ENCODE measurements around the gene TREX2. TPM values are rescaled to one million over a fixed set of nuclear protein-coding genes. Genes with fewer than 3 reads are reported as not detected.

Gene TREX2
- total and polyA plus RNA-seq, 2 of the 4 experiments (the other 2 are of a cell fraction): 0.36 to 0.84 TPM

GRCh38 chrX:153408871-153409351, 36.9 kb downstream of the TREX2 start:
- H4K5ac ChIP-seq (ENCODE audit: low read depth, low read length): no peak overlapping the region
- no peak overlapping the region for H3K4me3 ChIP-seq (ENCODE audit: insufficient read depth, low read depth, low read length)
- dilution Hi-C loops (cut with HindIII; ENCODE audit: low sequenced_read_pairs, unreplicated experiment) (no loop called here), intact Hi-C loops (cut with micrococcal nuclease) (no loop called here), in situ Hi-C loops (cut with MboI; ENCODE audit: low sequenced_read_pairs) (loop anchor here (25.0 kb wide), 1 partner anchor 222 kb away; the partner anchor contains the start of gene MAGEA1)
- no peaks in the 10 kb centered on the region for H3K4me1 ChIP-seq (ENCODE audit: control insufficient read depth, insufficient read depth, low read length)
- ChIA-PET CTCF (no interaction called here), POLR2A (ENCODE audit: unreplicated experiment) (no interaction called here)
- DNase-seq (no peak), ATAC-seq (ENCODE audit: low read depth) (no peak)
- no peak overlapping the region for H2BK20ac ChIP-seq (ENCODE audit: low read depth, low read length)
- H4K91ac ChIP-seq (ENCODE audit: insufficient read depth, low read depth, low read length): no peak overlapping the region
- H3K14ac ChIP-seq (replicated peaks; ENCODE audit: low read depth, low read length): no peak overlapping the region
- H3K4ac ChIP-seq (ENCODE audit: low read depth, low read length): no peak overlapping the region
- no TSS peak for BruUV-seq (replicated peaks)
- no peak overlapping the region for H4K8ac ChIP-seq (ENCODE audit: low read depth in 2 of 2, low read length in 2 of 2)
- no peak overlapping the region for H2AK5ac ChIP-seq (ENCODE audit: low read depth, low read length)
- no peak overlapping the region for H2AFZ ChIP-seq (replicated peaks; ENCODE audit: low read length, poor library complexity)
- H2BK120ac ChIP-seq (ENCODE audit: low read depth, low read length): no peak overlapping the region
- H3K9me1 ChIP-seq (ENCODE audit: insufficient read depth, low read length): no peaks in the 10 kb centered on the region
- no peak overlapping the region for H3K9ac ChIP-seq (ENCODE audit: low read depth, low read length)
- no peaks in the 10 kb centered on the region; the same call in 1 of the 2 replicates for H3K9me3 ChIP-seq (ENCODE audit: control insufficient read depth, insufficient read depth, low read length)
- H2AK9ac ChIP-seq (replicated peaks; ENCODE audit: low read depth, low read length, poor library complexity): no peak overlapping the region
- H4K20me1 ChIP-seq (ENCODE audit: insufficient read depth, low read length): no peaks in the 10 kb centered on the region
- H3K4me2 ChIP-seq (ENCODE audit: low read depth, low read length): no peak overlapping the region
- H3K23ac ChIP-seq (ENCODE audit: low read depth, low read length): no peak overlapping the region
- no peak overlapping the region for H2BK5ac ChIP-seq (ENCODE audit: low read depth, low read length, poor library complexity, severe bottlenecking)
- H3K18ac ChIP-seq (ENCODE audit: low read depth, low read length): no peak overlapping the region
- no peaks in the 10 kb centered on the region for H3K36me3 ChIP-seq (ENCODE audit: control insufficient read depth, insufficient read depth, low read length)
- no peaks in the 10 kb centered on the region for H3K79me1 ChIP-seq (ENCODE audit: low read depth in 1 of 2, low read length in 2 of 2)
- TF ChIP-seq CEBPB (IDR thresholded peaks at IDR 0.05; ENCODE audit: low read depth, low read length) (no peak), FOS (IDR thresholded peaks at IDR 0.05; ENCODE audit: low read depth, low read length) (no peak), POLR2A (IDR thresholded peaks at IDR 0.05; ENCODE audit: low read depth, low read length) (no peak), CHD1 (IDR thresholded peaks at IDR 0.05; ENCODE audit: low read depth, low read length) (no peak), NFE2L2 (IDR thresholded peaks at IDR 0.05; ENCODE audit: low read depth, low read length) (no peak), USF2 (IDR thresholded peaks at IDR 0.05; ENCODE audit: low read depth, low read length) (no peak), SMC3 (IDR thresholded peaks at IDR 0.05; ENCODE audit: low read depth, low read length) (no peak), ELK1 (IDR thresholded peaks at IDR 0.05; ENCODE audit: borderline replicate concordance, low read depth, low read length) (no peak), RCOR1 (IDR thresholded peaks at IDR 0.05; ENCODE audit: insufficient replicate concordance, low read length) (no peak), BHLHE40 (IDR thresholded peaks at IDR 0.05; ENCODE audit: low read depth, low read length) (no peak), MAZ (IDR thresholded peaks at IDR 0.05; ENCODE audit: borderline replicate concordance, low read depth, low read length) (no peak), MAFK (IDR thresholded peaks at IDR 0.05; ENCODE audit: low read depth, low read length) (no peak), MXI1 (IDR thresholded peaks at IDR 0.05; ENCODE audit: borderline replicate concordance, low read depth, low read length) (no peak)
- TF ChIP-seq, protein P1, sequence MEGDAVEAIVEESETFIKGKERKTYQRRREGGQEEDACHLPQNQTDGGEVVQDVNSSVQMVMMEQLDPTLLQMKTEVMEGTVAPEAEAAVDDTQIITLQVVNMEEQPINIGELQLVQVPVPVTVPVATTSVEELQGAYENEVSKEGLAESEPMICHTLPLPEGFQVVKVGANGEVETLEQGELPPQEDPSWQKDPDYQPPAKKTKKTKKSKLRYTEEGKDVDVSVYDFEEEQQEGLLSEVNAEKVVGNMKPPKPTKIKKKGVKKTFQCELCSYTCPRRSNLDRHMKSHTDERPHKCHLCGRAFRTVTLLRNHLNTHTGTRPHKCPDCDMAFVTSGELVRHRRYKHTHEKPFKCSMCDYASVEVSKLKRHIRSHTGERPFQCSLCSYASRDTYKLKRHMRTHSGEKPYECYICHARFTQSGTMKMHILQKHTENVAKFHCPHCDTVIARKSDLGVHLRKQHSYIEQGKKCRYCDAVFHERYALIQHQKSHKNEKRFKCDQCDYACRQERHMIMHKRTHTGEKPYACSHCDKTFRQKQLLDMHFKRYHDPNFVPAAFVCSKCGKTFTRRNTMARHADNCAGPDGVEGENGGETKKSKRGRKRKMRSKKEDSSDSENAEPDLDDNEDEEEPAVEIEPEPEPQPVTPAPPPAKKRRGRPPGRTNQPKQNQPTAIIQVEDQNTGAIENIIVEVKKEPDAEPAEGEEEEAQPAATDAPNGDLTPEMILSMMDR (conservative IDR thresholded peaks at IDR 0.05; ENCODE audit: low read depth, low read length): no peak
- H3K56ac ChIP-seq (ENCODE audit: extremely low read depth, insufficient read depth, low read length): no peak overlapping the region
- no peak overlapping the region for H3K27ac ChIP-seq (ENCODE audit: insufficient read depth, low read length)
- 80% methylated on average over 1 of the region's 12 CpGs; no CpG with 5 or more reads in 1 of the 2 experiments for WGBS, 2 experiments (ENCODE audit: extremely low coverage in 2 of 2, insufficient read length in 1 of 2)
- peaks cover 8% of the 10 kb centered on the region for H3K27me3 ChIP-seq (ENCODE audit: control insufficient read depth, insufficient read depth, low read length)
- H2BK15ac ChIP-seq (ENCODE audit: low read depth, low read length): no peak overlapping the region

Data from IMR-90 (cell line).